ENCODE results near the gene ATXN10.
"Not testable (repeated sequence)": the region's sequence is repeated elsewhere in the genome, so short reads cannot be mapped to it uniquely, and the experiment has no call there.

The ATXN10 gene

GRCh38 chr22:45793161-45793560 is 121.5 kb downstream of the ATXN10 start:
- DNase-seq, result no peak

DNA sequence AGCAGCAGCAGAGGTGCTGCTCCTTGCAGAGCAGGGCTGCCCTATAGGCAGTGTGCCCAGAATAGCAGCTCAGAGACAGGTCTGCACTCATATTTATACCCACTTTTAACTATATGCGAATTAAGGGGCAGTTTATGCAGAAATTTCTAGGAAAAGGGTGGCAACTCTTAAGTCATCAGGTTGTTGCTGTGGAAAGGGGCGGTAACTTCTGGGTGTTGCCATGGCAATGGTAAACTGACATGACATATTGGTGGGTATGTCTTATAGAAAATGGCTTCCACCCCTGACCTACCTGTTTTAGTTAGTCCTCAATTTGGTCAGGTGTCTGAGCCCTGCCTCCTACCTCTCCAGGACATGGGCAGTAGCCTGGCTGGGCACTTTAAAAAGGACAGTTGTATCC is 122.3 kb downstream of the ATXN10 start:
- no peak for DNase-seq

DNA sequence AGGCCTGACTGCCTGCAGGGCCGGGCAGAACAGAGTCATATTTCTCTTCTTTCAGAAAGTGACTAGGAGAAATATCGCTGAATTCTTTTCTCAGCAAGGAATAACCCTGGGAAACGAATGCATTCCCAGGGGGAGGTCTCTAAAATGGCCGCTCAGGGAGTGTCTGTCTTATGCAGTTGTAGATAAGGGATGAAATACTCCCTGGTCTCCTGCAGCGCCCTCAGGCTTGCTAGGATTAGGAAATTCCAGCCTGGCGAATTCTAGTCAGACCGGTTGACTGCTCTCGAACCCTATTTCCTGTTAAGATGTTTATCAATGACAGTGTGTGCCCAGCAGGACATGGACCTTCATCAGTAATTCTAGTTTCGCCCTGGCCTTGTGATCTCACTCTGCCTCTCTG is 124.4 kb downstream of the ATXN10 start:
- DNase-seq, result not testable (repeated sequence)

DNA sequence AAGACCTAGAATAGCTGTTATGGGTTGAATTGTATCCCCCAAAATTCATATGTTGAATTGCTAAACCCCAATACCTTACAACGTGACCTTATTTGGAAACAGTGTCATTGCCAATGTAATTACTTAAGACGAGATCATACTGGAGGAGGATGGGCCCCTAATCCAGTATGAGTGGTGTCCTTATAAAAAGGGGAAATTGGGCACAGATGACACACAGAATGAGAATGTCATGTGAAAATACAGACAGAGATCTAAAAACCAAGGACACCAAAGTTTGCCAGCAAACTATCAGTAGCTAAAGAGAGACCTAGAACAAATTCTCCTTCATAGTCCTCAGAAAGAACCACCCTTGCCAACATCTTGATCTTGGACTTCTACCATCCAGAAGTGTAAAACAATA is 127.7 kb downstream of the ATXN10 start:
- DNase-seq, result no peak

DNA sequence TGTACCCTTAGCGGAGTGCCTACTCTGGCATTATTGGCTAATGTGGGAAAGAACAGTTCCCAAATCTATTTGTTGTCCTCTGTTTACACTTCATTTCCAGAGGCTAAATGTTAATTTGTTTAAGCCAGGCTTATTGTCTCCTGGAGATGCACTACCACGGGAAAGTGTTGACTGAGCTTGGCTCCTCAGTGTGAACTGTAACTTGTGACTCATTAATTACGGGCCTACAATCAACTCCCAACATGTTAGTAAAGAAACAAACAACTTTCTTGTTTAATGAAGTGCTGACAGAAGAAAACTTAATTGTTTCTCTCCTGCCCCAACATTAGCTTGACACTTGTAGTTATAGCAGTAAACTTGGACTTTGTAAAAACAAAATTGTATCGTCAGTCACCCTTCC is 130.4 kb downstream of the ATXN10 start:
- DNase-seq, result no peak

- no peak for DNase-seq
Measured at GRCh38 chr22:45804319-45804985, 132.8 kb downstream of the ATXN10 start.

GRCh38 chr22:45804986-45805325 is 133.3 kb downstream of the ATXN10 start:
- DNase-seq, result no peak

DNA sequence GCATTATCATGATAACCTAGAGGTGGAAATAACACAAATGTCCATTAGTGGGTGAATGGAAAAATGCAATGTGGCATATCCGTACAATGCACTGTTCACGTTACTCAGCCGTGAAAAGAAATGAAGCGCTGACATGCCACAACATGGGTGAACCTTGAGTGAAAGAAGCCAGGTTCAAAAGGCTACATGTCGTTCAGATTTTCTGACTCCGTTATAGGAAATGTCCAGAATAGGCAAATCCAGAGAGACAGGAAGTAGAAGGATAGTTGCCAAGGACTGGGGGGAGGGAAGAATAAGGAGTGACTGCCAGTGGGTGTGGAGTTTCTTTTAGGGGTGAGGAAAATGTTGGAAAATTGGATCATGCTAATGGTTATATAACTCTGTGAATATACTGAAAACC is 133.8 kb downstream of the ATXN10 start:
- no peak for DNase-seq

GRCh38 chr22:45807156-45807915 is 135.7 kb downstream of the ATXN10 start:
- DNase-seq, result no peak

DNA sequence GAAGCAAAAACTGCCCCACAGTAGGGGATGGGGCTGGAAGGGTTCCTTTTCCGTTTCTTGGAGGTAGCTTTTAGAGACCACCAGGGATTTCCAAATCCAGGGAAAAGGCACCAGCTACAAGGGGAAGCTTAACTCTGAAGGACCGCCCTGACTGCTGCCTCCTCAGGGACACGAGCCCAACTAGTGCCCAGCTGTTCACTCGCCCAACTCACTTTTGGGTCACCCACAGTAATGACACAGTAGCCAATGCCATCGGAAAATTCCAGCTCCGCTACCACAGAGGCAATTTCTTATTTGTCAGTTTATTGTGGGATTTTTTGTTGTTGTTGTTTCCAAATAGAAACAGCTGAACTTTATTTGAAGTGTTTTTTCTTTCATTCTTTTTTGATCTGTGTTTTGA is 141.3 kb downstream of the ATXN10 start:
- no peak for DNase-seq

DNA sequence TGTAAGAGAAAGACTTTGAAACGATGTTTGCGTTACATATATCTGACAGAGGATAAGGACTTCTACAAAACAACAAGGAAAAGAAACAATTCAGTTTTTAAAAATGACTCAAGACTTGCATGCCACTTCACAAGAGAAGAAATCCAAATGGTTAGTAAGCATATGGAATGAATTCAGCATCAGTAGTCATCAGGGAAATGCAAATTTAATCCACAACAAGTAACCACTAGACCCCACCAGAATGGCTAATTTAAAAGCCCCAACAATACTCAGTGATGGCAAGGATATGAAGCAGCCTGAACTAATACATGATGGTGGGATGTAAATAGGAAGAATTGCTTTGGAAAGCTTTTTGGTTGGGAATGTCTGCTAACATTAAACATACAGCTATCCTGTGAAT is 142.6 kb downstream of the ATXN10 start:
- DNase-seq, result no peak

- no peak for DNase-seq
Measured at GRCh38 chr22:45816776-45817175, 145.1 kb downstream of the ATXN10 start.

DNA sequence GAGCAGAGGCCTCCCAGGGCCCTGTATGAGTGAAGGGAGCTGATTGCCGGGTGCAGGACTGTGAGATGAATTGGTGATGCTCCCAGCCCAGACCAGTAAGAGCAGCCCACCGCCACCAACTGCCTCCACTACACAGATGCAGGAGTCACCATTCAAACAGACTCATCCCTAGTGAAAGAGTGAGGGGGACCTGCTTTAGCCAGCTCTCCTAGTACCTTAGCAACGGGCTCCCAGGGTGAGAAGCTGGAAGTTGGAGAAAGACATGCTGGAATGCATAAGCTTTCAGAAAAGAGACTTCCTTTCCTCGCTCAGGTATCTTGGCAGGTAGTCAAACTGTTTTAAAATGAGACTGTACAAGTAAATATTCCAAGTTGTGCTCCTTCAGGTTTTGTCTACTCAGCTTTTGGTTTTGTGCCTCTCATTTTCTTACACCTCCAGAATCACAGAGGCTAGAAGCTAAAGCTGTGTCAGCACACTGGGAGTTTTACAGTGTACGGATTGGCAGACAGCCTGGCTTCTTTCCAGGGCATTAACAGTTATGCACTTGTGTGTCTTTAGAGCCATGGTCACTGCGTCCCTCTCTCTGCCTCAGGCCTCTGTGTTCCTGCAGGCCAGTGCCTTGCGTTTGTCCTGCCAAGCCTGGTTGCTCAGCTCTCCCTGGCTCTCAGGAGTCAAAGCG is 146.2 kb downstream of the ATXN10 start:
- no peak for DNase-seq

GRCh38 chr22:45818424-45819085 is 146.9 kb downstream of the ATXN10 start:
- DNase-seq, result no peak

DNA sequence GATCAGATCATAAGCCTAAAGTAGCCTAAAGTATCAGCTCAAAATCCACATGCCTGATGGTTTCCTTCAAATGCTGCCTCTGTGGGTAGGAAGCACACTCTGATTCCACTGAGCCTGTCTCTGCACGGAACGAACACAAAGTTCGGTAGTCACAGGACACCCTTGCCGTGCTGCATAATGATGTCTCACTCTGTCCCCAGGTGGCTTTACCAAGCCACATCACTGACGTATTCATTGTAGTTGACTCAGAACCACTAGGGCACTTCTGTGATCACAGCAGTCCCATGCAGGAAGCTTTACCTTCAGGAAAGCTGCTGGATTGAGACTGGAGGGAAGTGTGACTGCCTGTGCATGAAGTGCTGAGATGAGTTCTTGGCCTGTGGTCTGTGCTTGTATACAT is 147.7 kb downstream of the ATXN10 start:
- no peak for DNase-seq

GRCh38 chr22:45823336-45823735 is 151.7 kb downstream of the ATXN10 start:
- no peak for DNase-seq

GRCh38 chr22:45826520-45826919 is 154.9 kb downstream of the ATXN10 start:
- DNase-seq, result no peak

DNA sequence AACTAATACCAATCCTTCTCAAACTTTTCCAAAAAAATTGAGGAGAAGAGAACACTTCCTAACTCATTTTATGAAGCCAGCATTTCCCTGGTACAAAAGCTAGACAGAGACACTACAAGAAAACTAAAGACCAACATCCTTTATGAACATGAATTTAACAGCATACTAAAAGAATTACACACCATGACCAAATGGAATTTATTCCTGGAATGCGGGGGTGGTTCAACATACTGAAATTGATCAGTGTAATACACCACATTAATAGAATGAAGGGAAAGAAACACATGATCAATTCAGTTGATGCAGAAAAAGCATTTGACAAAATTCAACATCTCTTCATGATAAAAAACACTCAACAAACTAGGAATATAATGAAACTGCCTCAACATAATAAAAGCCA is 157.2 kb downstream of the ATXN10 start:
- DNase-seq, result no peak

DNA sequence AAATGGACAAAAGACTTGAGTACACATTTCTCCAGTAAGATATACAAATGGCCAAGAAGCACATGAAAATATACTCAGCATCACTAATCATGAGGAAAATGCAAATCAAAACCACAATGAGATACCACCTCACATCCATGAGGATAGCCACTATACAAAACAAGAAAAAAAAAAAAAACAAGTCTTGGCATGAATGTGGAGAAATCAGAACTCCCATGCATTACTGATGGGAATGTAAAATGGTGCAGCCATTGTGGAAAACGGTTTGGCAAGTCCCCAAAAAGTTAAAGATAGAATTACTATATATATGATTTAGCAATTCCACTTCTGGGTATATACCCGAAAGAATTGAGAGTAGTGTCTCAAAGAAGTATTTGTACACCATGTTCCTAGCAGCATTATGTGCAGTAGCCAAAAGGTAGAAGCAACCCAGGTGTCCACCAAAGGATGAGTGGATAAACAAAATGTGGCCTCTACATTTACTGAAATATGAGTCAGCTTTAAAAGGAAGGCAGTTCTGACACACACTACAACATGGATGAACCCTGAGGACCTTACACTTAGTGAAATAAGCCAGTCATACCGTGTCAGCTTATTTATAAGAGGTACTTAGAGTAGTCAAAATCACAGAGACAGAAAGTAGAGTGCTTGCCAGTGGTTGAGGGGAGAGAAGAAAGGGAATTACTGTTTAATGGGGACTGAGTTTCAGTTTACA is 159.1 kb downstream of the ATXN10 start:
- DNase-seq, result no peak

GRCh38 chr22:45831394-45831793 is 159.8 kb downstream of the ATXN10 start:
- DNase-seq, result no peak

DNA sequence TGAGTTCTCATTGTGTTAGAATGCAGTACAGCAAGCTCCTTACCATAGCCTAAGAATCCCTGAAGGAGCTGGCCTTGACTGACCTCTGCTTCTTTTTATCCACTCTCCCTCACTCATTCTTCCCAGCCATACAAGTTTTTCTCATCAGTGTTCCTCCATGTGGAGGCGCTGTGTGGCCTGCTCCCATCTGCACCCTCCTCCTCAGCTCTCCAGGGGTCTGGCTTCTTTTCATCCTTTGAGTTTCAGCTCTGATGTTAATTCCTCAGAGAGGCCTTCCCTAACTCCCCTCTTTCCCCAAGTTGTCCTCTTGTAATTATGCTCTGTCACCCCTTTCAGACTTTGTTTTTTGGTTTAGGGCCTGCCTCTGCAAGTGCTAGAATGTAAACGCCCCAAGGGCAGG is 160.5 kb downstream of the ATXN10 start:
- DNase-seq, result no peak

DNA sequence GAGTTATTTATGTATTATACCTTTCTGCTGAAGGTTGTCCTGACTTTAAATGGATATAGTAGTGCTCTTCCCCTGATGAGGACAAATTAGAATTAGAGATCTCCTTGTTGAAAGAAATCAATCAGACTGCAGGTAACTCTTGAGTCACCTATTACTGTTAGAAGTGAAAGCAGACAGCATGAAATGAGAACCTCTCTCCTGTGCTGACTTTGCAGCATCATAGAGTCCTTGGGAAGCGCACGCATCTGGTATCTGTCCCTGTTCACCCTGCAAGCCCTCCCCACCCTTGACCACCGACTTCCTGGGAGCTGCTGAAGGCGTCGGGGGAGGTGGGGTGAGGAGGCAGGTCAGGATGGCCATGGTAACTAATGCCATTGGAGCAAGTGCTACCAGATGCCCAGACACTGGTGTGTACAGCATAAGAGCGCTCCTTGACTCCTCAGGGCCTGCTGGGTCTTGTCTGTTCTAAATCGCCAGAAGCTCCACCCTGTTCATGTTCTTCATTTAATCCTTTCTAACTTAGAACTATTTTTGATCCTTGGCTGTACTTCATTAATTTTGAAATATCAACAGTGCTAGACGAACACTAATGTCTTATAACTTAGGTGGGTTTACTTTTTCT is 161.4 kb downstream of the ATXN10 start:
- no peak for DNase-seq

- no peak for DNase-seq
Measured at GRCh38 chr22:45833613-45834012, 162.0 kb downstream of the ATXN10 start.

All from NCI-H1105 (cell line).